Colonic mucosa (tissue), 4 donors: ENCODE data around the gene RUNDC3A. TPM values are rescaled to one million over a fixed set of nuclear protein-coding genes. Genes with fewer than 3 reads are reported as not detected.
"Not testable (repeated sequence)": the region's sequence is repeated elsewhere in the genome, so short reads cannot be mapped to it uniquely, and the experiment has no call there.

ENCODE experiments used
- DNase-seq: peaks from one replicate; pipeline ENCODE4 v3.0.0-alpha.2; 2020
- H3K27ac ChIP-seq: fragments of 200-600 bp; one replicate; pipeline ENCODE4 v1.8.0; 2021
- H3K27me3 ChIP-seq: fragments of 200-600 bp; one replicate; pipeline ENCODE4 v1.8.0; 2021
- H3K36me3 ChIP-seq: fragments of 200-600 bp; one replicate; pipeline ENCODE4 v1.8.0; 2021
- H3K4me1 ChIP-seq: fragments of 200-600 bp; one replicate; pipeline ENCODE4 v1.8.0; 2021; ENCODE audit warnings: mild to moderate bottlenecking
- H3K4me3 ChIP-seq: fragments of 200-600 bp; one replicate; pipeline ENCODE4 v1.8.0; 2021
- H3K9ac ChIP-seq, 2 donors: one replicate each; pipeline ENCODE4 v1.7.0; 2013; ENCODE audit warnings: control low read depth in 2 of 2, low read depth in 2 of 2, low read length in 2 of 2
- H3K9me3 ChIP-seq: fragments of 200-600 bp; one replicate; pipeline ENCODE4 v1.8.0; 2021
- CTCF ChIP-seq: fragments of 200-600 bp; IDR thresholded peaks from one replicate; pipeline ENCODE4 v1.8.0; 2022; ENCODE audit warnings: antibody characterized with exemption, mild to moderate bottlenecking
- intact Hi-C: fragments of 100-400 bp; cut with DNase I; formaldehyde crosslinking; loops from one replicate; pipeline ENCODE4 v1.14.1; 2022
- total RNA-seq, 2 donors: library from RNA; stranded (reverse); fragmentation: NEBNext Ultra II Directional in 1 of 2; extraction: Animal tissue kit (Norgen Biotek cat#: 25700) in 1 of 2; gene quantifications; one replicate each; pipeline ENCODE4 v1.2.1, GENCODE V29; 2021
- donor health status: healthy.
- donor health status: DM: no; HTN: no; CAD: no.
- donor health status: DM: no; HTN: no; CAD: no.

The RUNDC3A gene
- total RNA-seq, 2 donors from 2014 or later, result 0.52 to 1.4 TPM

GRCh38 chr17:44334727-44335126 lies 26.3 kb downstream of the RUNDC3A start:
- no peaks in the 10 kb centered on the region for H3K4me1 ChIP-seq

GRCh38 chr17:44335564-44335963 lies 27.2 kb downstream of the RUNDC3A start:
- intact Hi-C loops, result no loop called here
- H3K4me3 ChIP-seq, result no peak overlapping the region
- no peak overlapping the region for H3K9ac ChIP-seq
- no peaks in the 10 kb centered on the region for H3K4me1 ChIP-seq
- DNase-seq, result no peak
- H3K27me3 ChIP-seq, result no peaks in the 10 kb centered on the region
- H3K27ac ChIP-seq, result no peak overlapping the region
- no peaks in the 10 kb centered on the region for H3K9me3 ChIP-seq
- TF ChIP-seq CTCF, result no peak
- H3K36me3 ChIP-seq, result no peaks in the 10 kb centered on the region

More at GRCh38 chr17:44334727-44335126, 26.3 kb downstream of the RUNDC3A start:
- intact Hi-C loops, result no loop called here
- H3K9me3 ChIP-seq, result no peaks in the 10 kb centered on the region
- no peak overlapping the region for H3K9ac ChIP-seq
- no peaks in the 10 kb centered on the region for H3K27me3 ChIP-seq
- no peaks in the 10 kb centered on the region for H3K36me3 ChIP-seq
- no peak overlapping the region for H3K27ac ChIP-seq
- no peak for DNase-seq
- H3K4me3 ChIP-seq, result no peak overlapping the region
- no peak for TF ChIP-seq CTCF

GRCh38 chr17:44335968-44336367 lies 27.6 kb downstream of the RUNDC3A start:
- intact Hi-C loops, result no loop called here
- Histone ChIP-seq H3K4me1 (no peaks in the 10 kb centered on the region), H3K27me3 (no peaks in the 10 kb centered on the region), H3K9ac (no peak overlapping the region), H3K36me3 (no peaks in the 10 kb centered on the region), H3K9me3 (no peaks in the 10 kb centered on the region), H3K4me3 (no peak overlapping the region), H3K27ac (no peak overlapping the region)
- no peak for DNase-seq
- TF ChIP-seq CTCF, result no peak

GRCh38 chr17:44338702-44339101 lies 30.3 kb downstream of the RUNDC3A start:
- Histone ChIP-seq H3K9me3 (no peaks in the 10 kb centered on the region), H3K9ac (no peak overlapping the region), H3K36me3 (no peaks in the 10 kb centered on the region), H3K27me3 (no peaks in the 10 kb centered on the region), H3K27ac (no peak overlapping the region), H3K4me3 (no peak overlapping the region), H3K4me1 (no peaks in the 10 kb centered on the region)
- intact Hi-C loops, result no loop called here
- DNase-seq, result no peak
- TF ChIP-seq CTCF, result no peak

GRCh38 chr17:44340553-44340952 lies 32.2 kb downstream of the RUNDC3A start:
- H3K9me3 ChIP-seq, H3K4me3 ChIP-seq, intact Hi-C loops, H3K9ac ChIP-seq, H3K4me1 ChIP-seq, H3K27ac ChIP-seq, H3K36me3 ChIP-seq, DNase-seq, H3K27me3 ChIP-seq: not testable (repeated sequence)

- intact Hi-C loops, result no loop called here
- TF ChIP-seq CTCF, result no peak
- no peak overlapping the region for H3K9ac ChIP-seq
- DNase-seq, result no peak
- H3K4me3 ChIP-seq, result no peak overlapping the region
- H3K27ac ChIP-seq, result no peak overlapping the region
- no peaks in the 10 kb centered on the region for H3K27me3 ChIP-seq
- H3K9me3 ChIP-seq, result no peaks in the 10 kb centered on the region
- H3K4me1 ChIP-seq, result peaks cover 6% of the 10 kb centered on the region
- H3K36me3 ChIP-seq, result no peaks in the 10 kb centered on the region
These were observed 35.3 kb downstream of the RUNDC3A start for GRCh38 chr17:44343510-44344209.
